NT2/D1 (cell line): ENCODE results near the gene PCDHA5.
"Not testable (repeated sequence)": the region's sequence is repeated elsewhere in the genome, so short reads cannot be mapped to it uniquely, and the experiment has no call there.

ENCODE experiments used
- DNase-seq: peaks from one replicate; pipeline ENCODE4 v3.0.0-alpha.2; 2011; ENCODE audit warnings: low read depth, low spot score
- H3K27me3 ChIP-seq: 2 replicates; pipeline ENCODE4 v1.6.0; 2011; ENCODE audit warnings: mild to moderate bottlenecking; ENCODE audit not compliant: insufficient read length, insufficient read depth
- H3K36me3 ChIP-seq: 2 replicates; pipeline ENCODE4 v1.6.1; 2011; ENCODE audit warnings: mild to moderate bottlenecking, low read length, mixed read lengths; ENCODE audit not compliant: insufficient read depth, insufficient read length
- H3K4me1 ChIP-seq: 2 replicates; pipeline ENCODE4 v1.5.1; 2011; ENCODE audit not compliant: insufficient read depth, insufficient read length
- H3K4me3 ChIP-seq: 2 replicates; pipeline ENCODE4 v1.5.1; 2011; ENCODE audit warnings: low read depth; ENCODE audit not compliant: insufficient read length
- H3K9ac ChIP-seq: 2 replicates; pipeline ENCODE4 v1.6.0; 2011; ENCODE audit warnings: low read depth; ENCODE audit not compliant: insufficient read length
- H3K9me3 ChIP-seq: 2 replicates; pipeline ENCODE4 v1.5.1; 2011; ENCODE audit warnings: mild to moderate bottlenecking, low read length; ENCODE audit not compliant: insufficient read depth
- SUZ12 ChIP-seq: IDR thresholded peaks from 2 replicates; pipeline ENCODE4 v1.6.1; 2011; ENCODE audit not compliant: insufficient read length, insufficient read depth; ENCODE audit errors: extremely low read depth
- YY1 ChIP-seq: IDR thresholded peaks from 2 replicates; pipeline ENCODE4 v1.6.1; 2011; ENCODE audit not compliant: insufficient read length, insufficient read depth
- ZNF274 ChIP-seq: IDR thresholded peaks from 2 replicates; pipeline ENCODE4 v1.6.1; 2011; ENCODE audit warnings: mild to moderate bottlenecking, low read depth, low read length

Gene PCDHA5

GRCh38 chr5:140806834-140807775, 14.3 kb upstream of the PCDHA5 start, which contains the start of gene PCDHA4:
Gene PCDHA4, plus strand, starts transcription at chr5:140807068.
- Histone ChIP-seq H3K4me1 (no peaks in the 10 kb centered on the region), H3K27me3 (no peaks in the 10 kb centered on the region), H3K9me3 (no peaks in the 10 kb centered on the region; the same call in 1 of the 2 replicates), H3K36me3 (no peaks in the 10 kb centered on the region), H3K4me3 (peak within 1 kb of the TSS; percentile 73), H3K9ac (peak within 1 kb of the TSS; percentile 82)
- TF ChIP-seq YY1 (no peak), ZNF274 (no peak)
- DNase-seq = peak; percentile 43

DNA sequence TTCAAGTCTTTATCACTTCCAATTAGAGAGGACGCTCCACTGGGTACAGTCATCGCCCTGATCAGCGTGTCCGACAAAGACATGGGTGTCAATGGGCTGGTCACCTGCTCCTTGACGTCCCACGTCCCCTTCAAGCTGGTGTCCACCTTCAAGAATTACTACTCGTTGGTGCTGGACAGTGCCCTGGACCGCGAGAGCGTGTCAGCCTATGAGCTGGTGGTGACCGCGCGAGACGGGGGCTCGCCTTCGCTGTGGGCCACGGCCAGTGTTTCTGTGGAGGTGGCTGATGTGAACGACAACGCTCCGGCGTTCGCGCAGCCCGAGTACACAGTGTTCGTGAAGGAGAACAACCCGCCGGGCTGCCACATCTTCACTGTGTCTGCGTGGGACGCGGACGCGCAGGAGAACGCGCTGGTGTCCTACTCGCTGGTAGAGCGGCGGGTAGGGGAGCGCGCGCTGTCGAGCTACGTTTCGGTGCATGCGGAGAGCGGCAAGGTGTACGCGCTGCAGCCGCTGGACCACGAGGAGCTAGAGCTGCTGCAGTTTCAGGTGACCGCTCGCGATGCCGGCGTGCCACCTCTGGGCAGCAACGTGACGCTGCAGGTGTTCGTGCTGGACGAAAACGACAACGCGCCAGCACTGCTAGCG, 13.0 kb upstream of the PCDHA5 start:
- not testable (repeated sequence) for H3K4me3 ChIP-seq, H3K9me3 ChIP-seq, DNase-seq

DNA sequence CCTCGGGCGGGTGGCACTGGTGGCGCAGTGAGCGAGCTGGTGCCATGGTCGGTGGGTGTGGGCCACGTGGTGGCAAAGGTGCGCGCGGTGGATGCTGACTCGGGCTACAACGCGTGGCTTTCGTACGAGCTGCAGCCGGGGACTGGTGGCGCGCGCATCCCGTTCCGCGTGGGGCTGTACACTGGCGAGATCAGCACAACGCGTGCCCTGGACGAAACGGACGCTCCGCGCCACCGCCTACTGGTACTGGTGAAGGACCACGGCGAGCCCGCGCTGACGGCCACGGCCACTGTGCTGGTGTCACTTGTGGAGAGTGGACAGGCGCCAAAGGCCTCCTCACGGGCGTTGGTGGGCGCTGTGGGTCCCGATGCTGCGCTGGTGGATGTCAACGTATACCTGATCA, 12.5 kb upstream of the PCDHA5 start:
- Histone ChIP-seq H3K9ac (no peak overlapping the region), H3K27me3 (no peaks in the 10 kb centered on the region), H3K4me1 (no peaks in the 10 kb centered on the region), H3K36me3 (no peaks in the 10 kb centered on the region), H3K4me3 (no peak overlapping the region), H3K9me3 (no peaks in the 10 kb centered on the region)
- DNase-seq = no peak
- TF ChIP-seq SUZ12 (no peak), YY1 (no peak), ZNF274 (no peak)

More for the DNA sequence above, 13.0 kb upstream of the PCDHA5 start:
- H3K4me1 ChIP-seq, H3K36me3 ChIP-seq, H3K9ac ChIP-seq, H3K27me3 ChIP-seq: not testable (repeated sequence)

- no peak for TF ChIP-seq SUZ12
- TF ChIP-seq YY1 = no peak
- no peak for TF ChIP-seq ZNF274
- H3K27me3 ChIP-seq = no peaks in the 10 kb centered on the region
- no peaks in the 10 kb centered on the region for H3K36me3 ChIP-seq
- no peaks in the 10 kb centered on the region for H3K4me1 ChIP-seq
- no peak overlapping the region for H3K4me3 ChIP-seq
- H3K9me3 ChIP-seq = no peaks in the 10 kb centered on the region
- no peak overlapping the region for H3K9ac ChIP-seq
- DNase-seq = no peak
Measured at GRCh38 chr5:140822281-140822629, 842 bp downstream of the PCDHA5 start.

DNA sequence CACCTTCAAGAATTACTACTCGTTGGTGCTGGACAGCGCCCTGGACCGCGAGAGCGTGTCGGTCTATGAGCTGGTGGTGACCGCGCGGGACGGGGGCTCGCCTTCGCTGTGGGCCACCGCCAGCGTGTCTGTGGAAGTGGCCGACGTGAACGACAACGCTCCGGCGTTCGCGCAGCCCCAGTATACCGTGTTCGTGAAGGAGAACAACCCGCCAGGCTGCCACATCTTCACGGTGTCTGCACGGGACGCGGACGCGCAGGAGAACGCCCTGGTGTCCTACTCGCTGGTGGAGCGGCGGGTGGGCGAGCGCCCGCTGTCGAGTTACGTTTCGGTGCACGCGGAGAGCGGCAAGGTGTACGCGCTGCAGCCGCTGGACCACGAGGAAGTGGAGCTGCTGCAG, 1.6 kb downstream of the PCDHA5 start:
- not testable (repeated sequence) for DNase-seq, H3K4me3 ChIP-seq, H3K36me3 ChIP-seq

DNA sequence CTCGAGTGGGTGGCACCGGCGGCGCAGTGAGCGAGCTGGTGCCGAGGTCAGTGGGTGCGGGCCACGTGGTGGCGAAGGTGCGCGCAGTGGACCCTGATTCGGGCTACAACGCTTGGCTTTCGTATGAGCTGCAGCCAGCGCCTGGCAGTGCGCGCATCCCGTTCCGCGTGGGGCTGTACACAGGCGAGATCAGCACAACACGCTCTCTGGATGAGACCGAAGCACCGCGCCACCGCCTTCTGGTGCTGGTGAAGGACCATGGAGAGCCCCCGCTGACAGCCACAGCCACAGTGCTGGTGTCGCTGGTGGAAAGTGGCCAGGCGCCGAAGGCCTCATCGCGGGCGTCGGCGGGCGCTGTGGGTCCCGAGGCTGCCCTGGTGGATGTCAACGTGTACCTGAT, 2.1 kb downstream of the PCDHA5 start:
- TF ChIP-seq ZNF274 (no peak), SUZ12 (no peak), YY1 (no peak)

More for the DNA sequence above, 1.6 kb downstream of the PCDHA5 start:
- not testable (repeated sequence) for H3K9me3 ChIP-seq, H3K9ac ChIP-seq, H3K4me1 ChIP-seq, H3K27me3 ChIP-seq

DNA sequence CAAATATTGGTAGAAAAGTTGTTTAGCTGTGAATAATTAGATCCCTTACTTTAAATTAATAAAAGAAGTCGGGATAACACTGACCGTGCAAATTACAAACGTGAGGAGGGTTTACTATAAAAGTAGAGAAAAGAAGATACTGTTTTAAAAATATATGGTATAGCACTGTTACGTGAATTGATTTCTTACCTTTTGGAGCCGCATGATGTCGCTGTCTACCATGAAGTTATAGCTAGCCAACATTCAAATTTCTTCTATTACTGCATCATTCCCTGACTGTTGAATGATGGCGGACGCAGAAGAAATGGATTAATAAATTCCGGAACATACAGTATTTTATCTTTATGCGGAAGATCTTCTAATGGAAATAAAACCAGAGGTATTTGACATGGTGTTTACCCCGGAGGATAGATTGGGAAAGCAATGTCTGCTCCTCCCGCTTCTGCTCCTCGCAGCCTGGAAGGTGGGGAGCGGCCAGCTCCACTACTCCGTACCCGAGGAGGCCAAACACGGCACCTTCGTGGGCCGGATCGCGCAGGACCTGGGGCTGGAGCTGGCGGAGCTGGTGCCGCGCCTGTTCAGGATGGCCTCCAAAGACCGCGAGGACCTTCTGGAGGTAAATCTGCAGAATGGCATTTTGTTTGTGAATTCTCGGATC, 6.4 kb downstream of the PCDHA5 start, which contains the start of gene PCDHA6:
Gene PCDHA6 (plus strand): TSS at position 257 of the 658 bp plus-strand sequence. CDS start 132 bp downstream, at position 389.
- H3K36me3 ChIP-seq = no peaks in the 10 kb centered on the region
- TF ChIP-seq YY1 = no peak
- no peak for TF ChIP-seq ZNF274
- no peak for TF ChIP-seq SUZ12
- H3K9ac ChIP-seq = no peak within 1 kb of the TSS
- no peaks in the 10 kb centered on the region for H3K27me3 ChIP-seq
- H3K4me1 ChIP-seq = no peaks in the 10 kb centered on the region
- H3K9me3 ChIP-seq = no peaks in the 10 kb centered on the region
- H3K4me3 ChIP-seq = no peak within 1 kb of the TSS
- no peak for DNase-seq

More for the DNA sequence above, 2.1 kb downstream of the PCDHA5 start:
- Histone ChIP-seq H3K4me1 (no peaks in the 10 kb centered on the region), H3K27me3 (no peaks in the 10 kb centered on the region), H3K9me3 (no peaks in the 10 kb centered on the region), H3K36me3 (no peaks in the 10 kb centered on the region), H3K4me3 (no peak overlapping the region), H3K9ac (no peak overlapping the region)
- DNase-seq = no peak
